Chondrocyte (in vitro differentiated cells): ENCODE results near the gene RTP4. TPM values are rescaled to one million over a fixed set of nuclear protein-coding genes. Genes with fewer than 3 reads are reported as not detected.

Source experiments
- DNase-seq: peaks from one replicate; pipeline ENCODE4 v3.0.0; 2021; ENCODE audit warnings: mixed read lengths, low spot score
- H3K27ac Mint-ChIP-seq: one replicate; pipeline ENCODE4 v1.8.0; 2021; ENCODE audit warnings: mild to moderate bottlenecking, moderate library complexity, mixed read lengths; ENCODE audit not compliant: unreplicated experiment
- H3K27me3 Mint-ChIP-seq: 2 replicates; pipeline ENCODE4 v1.8.0; 2021; ENCODE audit warnings: low read depth, mixed read lengths
- H3K36me3 Mint-ChIP-seq: 2 replicates; pipeline ENCODE4 v1.8.0; 2021; ENCODE audit warnings: low read depth, mixed read lengths
- H3K4me1 Mint-ChIP-seq: 2 replicates; pipeline ENCODE4 v1.8.0; 2021; ENCODE audit warnings: low read depth, mild to moderate bottlenecking, mixed read lengths
- H3K4me3 Mint-ChIP-seq: one replicate; pipeline ENCODE4 v1.8.0; 2021; ENCODE audit warnings: mild to moderate bottlenecking, moderate library complexity, mixed read lengths; ENCODE audit not compliant: unreplicated experiment
- H3K9me3 Mint-ChIP-seq: 2 replicates; pipeline ENCODE4 v1.8.0; 2021; ENCODE audit warnings: low read depth, mixed read lengths
- total RNA-seq: library from RNA; stranded (reverse); gene quantifications from 3 replicates; pipeline ENCODE4 v1.2.1, GENCODE V29; 2021
- TF ChIP-seq, protein P1 (sequence below): fragments of 200-600 bp; sonication (generic); IDR thresholded peaks from 2 replicates; pipeline ENCODE4 v1.5.0; 2021; ENCODE audit warnings: antibody characterized with exemption, mild to moderate bottlenecking, moderate library complexity

RTP4 gene
- total RNA-seq, 1 donor from 2014 or later, result not detected

DNA sequence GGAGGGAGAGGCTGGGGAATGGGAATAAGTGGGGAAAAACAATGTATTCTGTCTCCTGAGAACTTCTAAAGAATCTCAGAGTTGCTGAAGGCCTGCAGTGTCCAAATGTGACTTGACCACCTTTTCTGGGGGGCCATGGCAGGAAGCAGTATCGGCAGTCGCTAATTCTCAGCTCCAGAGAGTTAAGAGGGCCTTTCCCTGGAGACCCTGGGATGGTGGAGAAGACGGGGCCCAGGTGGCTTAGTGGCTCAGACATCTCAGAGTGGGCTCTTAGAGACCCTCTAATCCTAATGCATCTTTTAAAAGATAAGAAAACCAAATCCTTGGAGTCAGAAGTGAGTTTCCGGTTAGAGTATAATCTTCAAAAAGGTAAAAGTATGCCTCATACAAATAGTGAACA is 15.1 kb downstream of the RTP4 start:
- H3K4me1 Mint-ChIP-seq, result no peaks in the 10 kb centered on the region
- no peak overlapping the region for H3K4me3 Mint-ChIP-seq
- H3K36me3 Mint-ChIP-seq, result peaks cover 5% of the 10 kb centered on the region
- no peak for DNase-seq
- no peak overlapping the region for H3K27ac Mint-ChIP-seq
- TF ChIP-seq, protein P1, sequence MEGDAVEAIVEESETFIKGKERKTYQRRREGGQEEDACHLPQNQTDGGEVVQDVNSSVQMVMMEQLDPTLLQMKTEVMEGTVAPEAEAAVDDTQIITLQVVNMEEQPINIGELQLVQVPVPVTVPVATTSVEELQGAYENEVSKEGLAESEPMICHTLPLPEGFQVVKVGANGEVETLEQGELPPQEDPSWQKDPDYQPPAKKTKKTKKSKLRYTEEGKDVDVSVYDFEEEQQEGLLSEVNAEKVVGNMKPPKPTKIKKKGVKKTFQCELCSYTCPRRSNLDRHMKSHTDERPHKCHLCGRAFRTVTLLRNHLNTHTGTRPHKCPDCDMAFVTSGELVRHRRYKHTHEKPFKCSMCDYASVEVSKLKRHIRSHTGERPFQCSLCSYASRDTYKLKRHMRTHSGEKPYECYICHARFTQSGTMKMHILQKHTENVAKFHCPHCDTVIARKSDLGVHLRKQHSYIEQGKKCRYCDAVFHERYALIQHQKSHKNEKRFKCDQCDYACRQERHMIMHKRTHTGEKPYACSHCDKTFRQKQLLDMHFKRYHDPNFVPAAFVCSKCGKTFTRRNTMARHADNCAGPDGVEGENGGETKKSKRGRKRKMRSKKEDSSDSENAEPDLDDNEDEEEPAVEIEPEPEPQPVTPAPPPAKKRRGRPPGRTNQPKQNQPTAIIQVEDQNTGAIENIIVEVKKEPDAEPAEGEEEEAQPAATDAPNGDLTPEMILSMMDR, result no peak
- peaks cover 14% of the 10 kb centered on the region for H3K9me3 Mint-ChIP-seq
- no peaks in the 10 kb centered on the region for H3K27me3 Mint-ChIP-seq

DNA sequence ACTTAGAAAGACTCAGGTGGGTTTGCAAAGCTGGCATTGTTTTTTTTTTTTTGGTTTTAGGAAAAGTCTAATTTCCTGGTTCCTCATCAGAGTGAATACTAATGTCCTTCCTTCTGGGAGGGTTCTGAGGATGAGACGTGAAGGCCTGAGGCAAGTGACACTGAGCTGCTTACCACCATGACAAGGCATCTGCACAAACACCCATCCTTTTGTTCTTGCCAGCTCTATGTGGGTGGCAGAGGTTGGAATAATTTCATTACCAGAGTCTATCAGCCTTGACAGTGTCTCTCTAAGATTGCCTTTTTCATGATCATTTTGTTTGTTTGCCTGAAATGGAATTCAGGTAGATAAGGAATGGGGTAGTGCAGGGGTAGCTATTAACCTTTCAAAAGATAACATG is 17.1 kb downstream of the RTP4 start:
- no peak for DNase-seq
- TF ChIP-seq, protein P1, result no peak
- H3K36me3 Mint-ChIP-seq, result peaks cover 8% of the 10 kb centered on the region
- H3K27me3 Mint-ChIP-seq, result no peaks in the 10 kb centered on the region
- no peaks in the 10 kb centered on the region for H3K4me1 Mint-ChIP-seq
- H3K9me3 Mint-ChIP-seq, result peaks cover 28% of the 10 kb centered on the region
- H3K27ac Mint-ChIP-seq, result no peak overlapping the region
- H3K4me3 Mint-ChIP-seq, result no peak overlapping the region

DNA sequence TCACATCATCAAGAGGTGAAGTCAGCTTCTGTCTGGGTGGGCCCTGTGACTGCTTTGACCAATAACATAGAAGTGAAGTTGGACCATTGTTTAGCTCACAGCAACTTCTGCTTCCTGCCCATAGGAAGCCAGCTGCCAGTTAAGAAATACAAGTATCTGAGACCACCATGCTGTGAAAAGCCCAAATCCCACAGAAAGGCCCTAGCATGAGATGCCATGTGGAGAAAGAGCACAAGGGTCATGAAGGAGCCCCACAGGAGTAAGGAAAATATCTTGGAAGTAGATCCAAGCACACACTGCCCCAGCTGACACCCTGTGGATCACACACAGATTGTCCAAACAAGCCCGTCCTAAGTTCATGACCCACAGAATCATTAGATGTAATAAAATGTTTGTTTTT is 28.5 kb downstream of the RTP4 start:
- TF ChIP-seq, protein P1, result no peak
- Mint-ChIP-seq H3K4me1 (peaks cover 3% of the 10 kb centered on the region), H3K9me3 (peaks cover 9% of the 10 kb centered on the region), H3K27me3 (no peaks in the 10 kb centered on the region), H3K27ac (no peak overlapping the region), H3K4me3 (no peak overlapping the region), H3K36me3 (peaks cover 3% of the 10 kb centered on the region)
- no peak for DNase-seq

DNA sequence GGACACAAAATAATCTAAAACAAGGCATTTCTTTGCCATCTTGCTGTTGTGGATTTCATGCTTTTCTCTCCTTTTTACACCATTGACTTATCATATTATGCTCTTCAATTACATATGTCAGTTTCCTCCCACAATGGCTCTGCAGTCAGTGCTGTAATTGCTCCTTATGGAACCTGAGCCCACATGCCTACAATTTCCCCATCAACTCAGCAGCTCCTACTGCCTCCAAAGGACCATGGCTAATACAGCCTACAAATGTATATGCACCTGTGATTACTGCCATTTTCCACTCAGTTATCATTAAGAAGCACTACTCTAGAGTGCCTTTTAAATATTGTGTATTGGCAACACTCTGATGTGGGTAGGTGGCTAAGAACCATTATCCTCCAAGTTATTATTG is 30.8 kb downstream of the RTP4 start:
- Mint-ChIP-seq H3K4me1 (peaks cover 13% of the 10 kb centered on the region), H3K4me3 (no peak overlapping the region), H3K27me3 (no peaks in the 10 kb centered on the region), H3K9me3 (peaks cover 12% of the 10 kb centered on the region), H3K36me3 (peaks cover 3% of the 10 kb centered on the region), H3K27ac (no peak overlapping the region)
- TF ChIP-seq, protein P1, result no peak
- DNase-seq, result no peak

DNA sequence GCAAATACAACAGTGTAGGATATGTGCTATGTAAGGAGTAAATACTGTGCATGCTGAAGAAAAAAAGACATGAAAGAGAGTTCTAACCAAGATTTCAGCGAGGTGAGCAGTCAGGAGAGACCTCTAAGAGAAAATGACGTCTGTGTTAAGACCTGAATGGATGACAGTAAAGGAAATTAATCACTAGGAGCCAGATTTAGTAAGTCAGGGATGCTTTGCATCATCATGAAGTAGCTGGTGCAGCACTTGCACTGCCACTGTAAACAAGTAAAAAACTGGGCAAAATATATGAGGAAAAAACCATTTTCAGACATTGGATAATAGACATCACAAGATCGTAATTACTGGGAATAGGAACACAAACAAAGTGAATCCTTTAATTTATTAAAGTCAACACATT is 32.6 kb downstream of the RTP4 start:
- H3K27ac Mint-ChIP-seq, result no peak overlapping the region
- peaks cover 3% of the 10 kb centered on the region for H3K36me3 Mint-ChIP-seq
- no peak overlapping the region for H3K4me3 Mint-ChIP-seq
- peaks cover 19% of the 10 kb centered on the region for H3K4me1 Mint-ChIP-seq
- no peak for DNase-seq
- TF ChIP-seq, protein P1, result no peak
- H3K9me3 Mint-ChIP-seq, result peaks cover 12% of the 10 kb centered on the region
- H3K27me3 Mint-ChIP-seq, result no peaks in the 10 kb centered on the region
